GM12878 (cell line): Measurements from ENCODE around the gene OTOS.

Source experiments
- ASH2L ChIP-seq: fragments of 300-600, 200-600 bp; sonication (generic); IDR thresholded peaks from 2 replicates; pipeline ENCODE4 v1.6.1; 2017; ENCODE audit warnings: low read depth, mild to moderate bottlenecking, borderline replicate concordance
- CTCF ChIP-seq, 3 experiments: IDR thresholded peaks in 2 of 3; conservative IDR thresholded peaks in 1 of 3; 2 replicates each; pipeline ENCODE4 v1.5.1; 2011; ENCODE audit warnings: low read depth in 3 of 3, low read length in 3 of 3, mild to moderate bottlenecking in 3 of 3, control low read depth in 2 of 3, moderate library complexity in 2 of 3, inconsistent platforms in 1 of 3, mixed read lengths in 1 of 3; ENCODE audit not compliant: control insufficient read depth in 2 of 3, insufficient read depth in 1 of 3; ENCODE audit errors: extremely low read depth in 1 of 3
- EP300 ChIP-seq, 2 experiments: fragments of 150-350 bp in 1 of 2; IDR thresholded peaks; 2 replicates each; pipeline ENCODE4 v1.6.1; 2011 to 2012; ENCODE audit warnings: low read depth in 2 of 2, low read length in 2 of 2, borderline replicate concordance in 1 of 2, improper control_type of control experiment in 1 of 2, inconsistent platforms in 1 of 2; ENCODE audit not compliant: control insufficient read depth in 1 of 2

- no peak for TF ChIP-seq CTCF (IDR thresholded peaks at IDR 0.05 in 2 of 3, conservative IDR thresholded peaks at IDR 0.05 in 1 of 3; ENCODE audit: control insufficient read depth in 2 of 3, extremely low read depth in 1 of 3, insufficient read depth in 1 of 3, low read depth in 3 of 3, low read length in 3 of 3)
- no peak for TF ChIP-seq ASH2L
- no peak for TF ChIP-seq EP300 (IDR thresholded peaks at IDR 0.05; ENCODE audit: borderline replicate concordance in 1 of 2, control insufficient read depth in 1 of 2, low read depth in 2 of 2, low read length in 2 of 2)
These were observed 16.1 kb upstream of the OTOS start for GRCh38 chr2:240156435-240157146.
